Endothelial cell of umbilical vein (primary cell): ENCODE results near the gene MED12L. TPM values are rescaled to one million over a fixed set of nuclear protein-coding genes. Genes with fewer than 3 reads are reported as not detected.
"Not testable (repeated sequence)": the region's sequence is repeated elsewhere in the genome, so short reads cannot be mapped to it uniquely, and the experiment has no call there.

Experiments used
- BruUV-seq: library from RNA; stranded (reverse); fragments of 400-500 nt; replicated peaks from 2 replicates; lab custom pipeline; 2021; lab: Mats Ljungman, UMichigan
- CTCF ChIA-PET: fragments of 300-600, 350-600 bp; sonication (Branson Sonifier 250); formaldehyde crosslinking; loops from one replicate; lab custom pipeline; 2021; ENCODE audit warnings: antibody characterized with exemption, inconsistent platforms; lab: Charles Lee
- POLR2A ChIA-PET: fragments of 300-600, 350-600 bp; sonication (Branson Sonifier 250); formaldehyde crosslinking; loops from one replicate; lab custom pipeline; 2021; ENCODE audit warnings: antibody characterized with exemption, inconsistent platforms; lab: Charles Lee
- DNase-seq: peaks from one replicate; pipeline ENCODE4 v3.0.0-alpha.2; 2011; ENCODE audit warnings: low read depth, low spot score
- FAIRE-seq: peaks from 2 replicates; lab custom pipeline; 2011; peaks lifted over from hg19 to GRCh38; lab: Jason Lieb, UNC
- H2AFZ ChIP-seq: 2 replicates; pipeline ENCODE4 v1.6.0; 2012; ENCODE audit warnings: low read depth, low read length, control low read depth, inconsistent platforms
- H3K27ac ChIP-seq: 2 replicates; pipeline ENCODE4 v1.5.1; 2011; ENCODE audit warnings: low read depth, mild to moderate bottlenecking, control low read depth, low read length, moderate library complexity; ENCODE audit not compliant: insufficient read depth
- H3K27me3 ChIP-seq, 2 experiments: 2 replicates each; pipeline versions ENCODE4 v1.6.0 to v1.6.1; 2011; ENCODE audit warnings: low read length in 2 of 2, mixed read lengths in 1 of 2; ENCODE audit not compliant: control insufficient read depth in 2 of 2, insufficient read depth in 2 of 2
- H3K36me3 ChIP-seq, 2 experiments: 2 replicates in 1 of 2; 3 replicates in 1 of 2; pipeline ENCODE4 v1.5.1; 2011; ENCODE audit warnings: low read length in 2 of 2, mild to moderate bottlenecking in 1 of 2, moderate library complexity in 1 of 2; ENCODE audit not compliant: control insufficient read depth in 2 of 2, insufficient read depth in 2 of 2; ENCODE audit errors: extremely low read depth in 1 of 2
- H3K4me1 ChIP-seq: 3 replicates; pipeline ENCODE4 v1.5.1; 2011; ENCODE audit warnings: mild to moderate bottlenecking, low read length; ENCODE audit not compliant: control insufficient read depth, insufficient read depth; ENCODE audit errors: extremely low read depth
- H3K4me2 ChIP-seq: 2 replicates; pipeline ENCODE4 v1.6.1; 2011; ENCODE audit warnings: low read length, control low read depth, mixed read lengths; ENCODE audit not compliant: insufficient read depth
- H3K4me3 ChIP-seq, 3 experiments: fragments of 200-600 bp in 1 of 3; sonication (generic), shearing (Covaris generic) in 1 of 3; replicated peaks in 1 of 3; 2 replicates each; pipeline ENCODE4 v1.5.1; 2011 to 2016; ENCODE audit warnings: control low read depth in 3 of 3, low read length in 3 of 3, mild to moderate bottlenecking in 2 of 3, inconsistent platforms in 1 of 3, low read depth in 1 of 3, moderate library complexity in 1 of 3; ENCODE audit not compliant: insufficient read depth in 1 of 3
- H3K79me2 ChIP-seq: 2 replicates; pipeline ENCODE4 v1.6.0; 2012; ENCODE audit warnings: low read length, inconsistent platforms; ENCODE audit not compliant: control insufficient read depth, insufficient read depth
- H3K9ac ChIP-seq: replicated peaks from 2 replicates; pipeline ENCODE3; 2011; ENCODE audit warnings: low read length, control low read depth; ENCODE audit not compliant: insufficient read depth; ENCODE audit errors: extremely low read depth
- H3K9me1 ChIP-seq: replicated peaks from 3 replicates; pipeline ENCODE4 v1.6.0; 2011; ENCODE audit warnings: mild to moderate bottlenecking, low read length; ENCODE audit not compliant: control insufficient read depth, insufficient read depth; ENCODE audit errors: extremely low read depth
- H3K9me3 ChIP-seq: replicated peaks from 2 replicates; pipeline ENCODE4 v1.5.1; 2012; ENCODE audit warnings: low read length, inconsistent platforms; ENCODE audit not compliant: control insufficient read depth, insufficient read depth
- H4K20me1 ChIP-seq: replicated peaks from 2 replicates; pipeline ENCODE3; 2011; ENCODE audit warnings: mild to moderate bottlenecking, low read length; ENCODE audit not compliant: control insufficient read depth, insufficient read depth; ENCODE audit errors: extremely low read depth
- CTCF ChIP-seq, 2 donors: IDR thresholded peaks; 1 replicate in 1 of 2; 2 replicates in 1 of 2; pipeline ENCODE4 v1.5.1; 2011; ENCODE audit warnings: low read length in 2 of 2, mild to moderate bottlenecking in 2 of 2, moderate library complexity in 2 of 2, control low read depth in 1 of 2, inconsistent platforms in 1 of 2, low read depth in 1 of 2; ENCODE audit not compliant: insufficient read depth in 1 of 2; ENCODE audit errors: extremely low read depth in 1 of 2
- EZH2 ChIP-seq: IDR thresholded peaks from 2 replicates; pipeline ENCODE4 v1.6.1; 2012; ENCODE audit warnings: borderline replicate concordance, low read depth, mild to moderate bottlenecking, moderate library complexity, low read length, inconsistent platforms; ENCODE audit not compliant: severe bottlenecking
- GATA2 ChIP-seq: IDR thresholded peaks from 2 replicates; pipeline ENCODE4 v1.7.0; 2011; ENCODE audit warnings: low read depth, mild to moderate bottlenecking, moderate library complexity, mixed read lengths, low read length; ENCODE audit not compliant: insufficient read length, insufficient read depth
- POLR2A ChIP-seq: IDR thresholded peaks from 2 replicates; pipeline ENCODE4 v1.6.1; 2012; ENCODE audit warnings: low read depth, mild to moderate bottlenecking, control low read depth, low read length
- dilution Hi-C: fragments of 300-500 bp; cut with MboI; formaldehyde crosslinking; loops from one replicate; pipeline ENCODE4 v1.15.0; 2019; ENCODE audit warnings: low sequenced_read_pairs; ENCODE audit not compliant: extremely low pct_ligation_motif_present
- intact Hi-C: fragments of 100-400 bp; cut with micrococcal nuclease; formaldehyde crosslinking; loops from one replicate; pipeline ENCODE4 v1.10.0; 2022
- polyA plus RNA-seq, 4 experiments: library from polyadenylated mRNA; depleted of rRNA in 3 of 4; stranded (reverse) in 3 of 4; unstranded in 1 of 4; fragments of >200 nt; gene quantifications; 2 replicates each; pipeline versions ENCODE4 v1.2.1 to v1.2.3, GENCODE V29; 2011 to 2012; ENCODE audit warnings: missing spikeins in 1 of 4
- total RNA-seq: library from RNA; stranded (reverse); gene quantifications from 2 replicates; pipeline ENCODE4 v1.2.3, GENCODE V29; 2021

The MED12L gene
- total and polyA plus RNA-seq, 2 donors (not counting 3 experiments of a cell fraction or from before 2014, with no cell fraction given) = 0.03 to 0.27 TPM

GRCh38 chr3:151236736-151237135 is 151.3 kb downstream of the MED12L start:
- CTCF ChIA-PET = interaction anchor here (0.7 to 1.3 kb wide), 2 partner anchors 69 to 622 kb away, joined by 3 read pairs; no protein-coding TSS in a partner anchor
- no peak for FAIRE-seq
- no peaks in the 10 kb centered on the region for H3K9me1 ChIP-seq

GRCh38 chr3:151242006-151242405 is 156.5 kb downstream of the MED12L start:
- FAIRE-seq = not testable (repeated sequence)

More at GRCh38 chr3:151236736-151237135, 151.3 kb downstream of the MED12L start:
- intact Hi-C loops = no loop called here
- no TSS peak for BruUV-seq
- TF ChIP-seq GATA2 (peak; percentile 33), POLR2A (no peak), EZH2 (no peak), CTCF (IDR thresholded peaks at IDR 0.05; ENCODE audit: extremely low read depth in 1 of 2, insufficient read depth in 1 of 2, low read depth in 1 of 2, low read length in 2 of 2) (no peak)
- H3K27me3 ChIP-seq = peaks cover 0 to 2% of the 10 kb centered on the region in 2 experiments
- H3K9ac ChIP-seq = no peak overlapping the region
- H3K27ac ChIP-seq = no peak overlapping the region
- H3K4me1 ChIP-seq = no peaks in the 10 kb centered on the region
- H3K4me2 ChIP-seq = no peak overlapping the region
- H3K79me2 ChIP-seq = no peaks in the 10 kb centered on the region
- no peak overlapping the region for H3K4me3 ChIP-seq
- dilution Hi-C loops = no loop called here
- H3K36me3 ChIP-seq = no peaks in the 10 kb centered on the region
- H4K20me1 ChIP-seq = no peaks in the 10 kb centered on the region
- DNase-seq = peak; percentile 23
- H2AFZ ChIP-seq = no peak overlapping the region
- no peaks in the 10 kb centered on the region for H3K9me3 ChIP-seq
- POLR2A ChIA-PET = no interaction called here

More at GRCh38 chr3:151242006-151242405, 156.5 kb downstream of the MED12L start:
- H2AFZ ChIP-seq, H3K27ac ChIP-seq, BruUV-seq, H3K9ac ChIP-seq, H3K4me1 ChIP-seq, H3K9me1 ChIP-seq, H3K4me2 ChIP-seq, dilution Hi-C loops, DNase-seq, intact Hi-C loops, H3K27me3 ChIP-seq, H3K9me3 ChIP-seq, H3K36me3 ChIP-seq, POLR2A ChIA-PET, CTCF ChIA-PET, H3K4me3 ChIP-seq, H4K20me1 ChIP-seq, H3K79me2 ChIP-seq: not testable (repeated sequence)
